ENCODE data around the gene IQCM. TPM values are rescaled to one million over a fixed set of nuclear protein-coding genes. Genes with fewer than 3 reads are reported as not detected.

The IQCM gene
- polyA plus RNA-seq, 3 donors: not detected

- peaks cover 0 to 7% (median 2%) of the 10 kb centered on the region in 7 donors for H3K9me3 Mint-ChIP-seq
- peaks cover 6 to 9% of the 10 kb centered on the region in 2 donors for H3K9me3 ChIP-seq (replicated peaks in 1 of 2; ENCODE audit: control insufficient read depth in 1 of 2, insufficient read depth in 1 of 2, low read length in 2 of 2)
- no peak overlapping the region for H2AFZ ChIP-seq (ENCODE audit: insufficient read depth, low read depth, low read length, poor library complexity, severe bottlenecking)
- no peak overlapping the region for H3K4me2 ChIP-seq (replicated peaks; ENCODE audit: extremely low read depth, low read length, poor library complexity, severe bottlenecking)
- no peaks in the 10 kb centered on the region for H3K4me1 ChIP-seq (ENCODE audit: control insufficient read depth in 1 of 2, insufficient read depth in 2 of 2, low read length in 2 of 2)
- intact Hi-C loops (cut with micrococcal nuclease): no loop called here
- no peaks in the 10 kb centered on the region for H3K4me1 Mint-ChIP-seq
- H3K27me3 ChIP-seq (ENCODE audit: control insufficient read depth in 2 of 2, insufficient read depth in 2 of 2, low read length in 2 of 2): no peaks in the 10 kb centered on the region
- no peak overlapping the region for H3K27ac ChIP-seq (ENCODE audit: low read depth in 1 of 2, low read length in 2 of 2)
- no peaks in the 10 kb centered on the region for H4K20me1 ChIP-seq (ENCODE audit: insufficient read depth, low read length)
- no CpG with 5 or more reads among the region's 1 CpG for WGBS (ENCODE audit: insufficient coverage)
- no peak for TF ChIP-seq CTCF (IDR thresholded peaks at IDR 0.05)
- no peaks in the 10 kb centered on the region for H3K36me3 Mint-ChIP-seq
- no peaks in the 10 kb centered on the region for H3K79me2 ChIP-seq (ENCODE audit: insufficient read depth, low read length)
- no peak overlapping the region for H3K4me3 Mint-ChIP-seq
- H3K27ac Mint-ChIP-seq: no peak overlapping the region
- no peaks in the 10 kb centered on the region for H3K27me3 Mint-ChIP-seq (ENCODE audit: low read depth in 3 of 3)
- no peak overlapping the region for H3K9ac ChIP-seq (ENCODE audit: insufficient read depth, low read length, poor library complexity, severe bottlenecking)
- no peak for DNase-seq
- H3K36me3 ChIP-seq (replicated peaks in 1 of 2; ENCODE audit: control insufficient read depth in 1 of 2, insufficient read depth in 2 of 2, low read length in 2 of 2): no peaks in the 10 kb centered on the region
- H3K4me3 ChIP-seq (replicated peaks in 1 of 3; ENCODE audit: low read depth in 2 of 3, low read length in 3 of 3): no peak overlapping the region
Measured at GRCh38 chr4:149572716-149573115, 242.9 kb downstream of the IQCM start.

GRCh38 chr4:149555799-149556198, 259.8 kb downstream of the IQCM start:
- H3K9me3 ChIP-seq (replicated peaks in 1 of 2; ENCODE audit: control insufficient read depth in 1 of 2, insufficient read depth in 1 of 2, low read length in 2 of 2): peaks cover 5 to 6% of the 10 kb centered on the region in 2 donors
- H3K27ac ChIP-seq (ENCODE audit: low read depth in 1 of 2, low read length in 2 of 2): no peak overlapping the region
- no peak overlapping the region for H3K27ac Mint-ChIP-seq
- no peaks in the 10 kb centered on the region for H3K4me1 Mint-ChIP-seq
- H3K9ac ChIP-seq (ENCODE audit: insufficient read depth, low read length, poor library complexity, severe bottlenecking): no peak overlapping the region
- no peak for TF ChIP-seq CTCF (IDR thresholded peaks at IDR 0.05)
- no peak overlapping the region for H3K4me2 ChIP-seq (replicated peaks; ENCODE audit: extremely low read depth, low read length, poor library complexity, severe bottlenecking)
- H2AFZ ChIP-seq (ENCODE audit: insufficient read depth, low read depth, low read length, poor library complexity, severe bottlenecking): no peak overlapping the region
- H3K79me2 ChIP-seq (ENCODE audit: insufficient read depth, low read length): no peaks in the 10 kb centered on the region
- no peaks in the 10 kb centered on the region for H3K36me3 ChIP-seq (replicated peaks in 1 of 2; ENCODE audit: control insufficient read depth in 1 of 2, insufficient read depth in 2 of 2, low read length in 2 of 2)
- intact Hi-C loops (cut with micrococcal nuclease): no loop called here
- H3K9me3 Mint-ChIP-seq: peaks cover 2 to 7% (median 5%) of the 10 kb centered on the region in 7 donors
- H3K4me3 ChIP-seq (replicated peaks in 1 of 3; ENCODE audit: low read depth in 2 of 3, low read length in 3 of 3): no peak overlapping the region
- H3K4me3 Mint-ChIP-seq: no peak overlapping the region
- no peaks in the 10 kb centered on the region for H3K27me3 ChIP-seq (ENCODE audit: control insufficient read depth in 2 of 2, insufficient read depth in 2 of 2, low read length in 2 of 2)
- no CpG with 5 or more reads among the region's 1 CpG for WGBS (ENCODE audit: insufficient coverage)
- no peaks in the 10 kb centered on the region for H4K20me1 ChIP-seq (ENCODE audit: insufficient read depth, low read length)
- no peaks in the 10 kb centered on the region for H3K36me3 Mint-ChIP-seq
- no peaks in the 10 kb centered on the region for H3K4me1 ChIP-seq (ENCODE audit: control insufficient read depth in 1 of 2, insufficient read depth in 2 of 2, low read length in 2 of 2)
- DNase-seq: no peak
- H3K27me3 Mint-ChIP-seq (ENCODE audit: low read depth in 3 of 3): no peaks in the 10 kb centered on the region

All from CD14-positive monocyte (primary cell).